ENCODE measurements around the gene ABT1.

Gene ABT1

DNA sequence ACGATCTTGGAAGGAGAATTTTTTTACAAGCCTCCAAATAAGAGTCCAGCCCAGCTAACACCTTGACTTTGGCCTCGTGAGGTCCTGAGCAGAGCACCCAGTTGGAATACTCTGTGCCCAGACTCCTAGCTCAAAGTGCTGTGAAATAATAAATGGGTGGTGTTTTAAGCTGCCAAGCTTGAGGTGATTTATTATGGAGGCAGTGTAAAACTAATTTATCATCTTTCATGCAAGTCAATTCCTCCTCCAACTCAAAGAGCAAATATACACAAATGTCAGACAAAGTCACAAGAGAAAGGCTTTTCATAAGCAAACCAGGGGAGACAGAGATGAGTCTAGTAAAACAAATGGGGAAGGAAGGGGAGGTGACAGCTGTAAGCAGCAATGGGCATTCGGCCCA is 12.7 kb downstream of the ABT1 start:
- CTCF ChIA-PET: interaction anchor here (1.1 to 2.6 kb wide), 3 partner anchors 12 to 518 kb away, joined by 3 to 12 read pairs (median 3); no protein-coding TSS in a partner anchor
- no peak for DNase-seq (ENCODE audit: extremely low spot score)
- POLR2A ChIA-PET: no interaction called here
- no peak for TF ChIP-seq CTCF (IDR thresholded peaks at IDR 0.05; ENCODE audit: control extremely low read depth, extremely low read depth, low read depth, missing control alignments)

- CTCF ChIA-PET: interaction anchor here (1.1 to 1.2 kb wide), 2 partner anchors 15 to 467 kb away, joined by 3 to 5 read pairs; no protein-coding TSS in a partner anchor
These were observed 14.8 kb downstream of the ABT1 start for GRCh38 chr6:26611599-26611998.

DNA sequence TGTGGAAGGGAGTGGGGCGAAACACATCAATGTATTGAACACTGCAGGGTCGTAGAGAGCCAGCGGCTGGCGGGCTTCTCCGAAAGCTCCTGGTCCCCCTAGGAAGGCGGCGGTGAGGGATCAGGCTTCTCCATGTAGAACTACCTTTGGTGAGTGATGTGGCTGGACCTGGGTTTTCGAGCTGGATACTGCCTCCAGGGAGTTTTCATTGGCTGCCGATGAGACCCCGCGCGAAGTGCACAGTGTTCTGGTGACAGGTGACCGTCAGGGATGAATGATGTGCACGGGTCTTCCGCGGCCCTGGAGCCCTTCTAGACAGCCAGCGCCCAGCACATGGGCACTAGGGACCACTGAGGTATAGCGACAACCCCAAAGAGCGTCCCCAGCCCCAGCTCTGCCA is 16.4 kb downstream of the ABT1 start:
- POLR2A ChIA-PET: no interaction called here
- CTCF ChIA-PET: interaction anchor here (1.0 kb wide), 1 partner anchor 36 kb away, joined by 3 read pairs; no protein-coding TSS in a partner anchor
- no peak for DNase-seq (ENCODE audit: extremely low spot score)
- no peak for TF ChIP-seq CTCF (IDR thresholded peaks at IDR 0.05; ENCODE audit: control extremely low read depth, extremely low read depth, low read depth, missing control alignments)

More at GRCh38 chr6:26611599-26611998, 14.8 kb downstream of the ABT1 start:
- TF ChIP-seq CTCF (IDR thresholded peaks at IDR 0.05; ENCODE audit: control extremely low read depth, extremely low read depth, low read depth, missing control alignments): no peak
- DNase-seq (ENCODE audit: extremely low spot score): no peak
- POLR2A ChIA-PET: no interaction called here

DNA sequence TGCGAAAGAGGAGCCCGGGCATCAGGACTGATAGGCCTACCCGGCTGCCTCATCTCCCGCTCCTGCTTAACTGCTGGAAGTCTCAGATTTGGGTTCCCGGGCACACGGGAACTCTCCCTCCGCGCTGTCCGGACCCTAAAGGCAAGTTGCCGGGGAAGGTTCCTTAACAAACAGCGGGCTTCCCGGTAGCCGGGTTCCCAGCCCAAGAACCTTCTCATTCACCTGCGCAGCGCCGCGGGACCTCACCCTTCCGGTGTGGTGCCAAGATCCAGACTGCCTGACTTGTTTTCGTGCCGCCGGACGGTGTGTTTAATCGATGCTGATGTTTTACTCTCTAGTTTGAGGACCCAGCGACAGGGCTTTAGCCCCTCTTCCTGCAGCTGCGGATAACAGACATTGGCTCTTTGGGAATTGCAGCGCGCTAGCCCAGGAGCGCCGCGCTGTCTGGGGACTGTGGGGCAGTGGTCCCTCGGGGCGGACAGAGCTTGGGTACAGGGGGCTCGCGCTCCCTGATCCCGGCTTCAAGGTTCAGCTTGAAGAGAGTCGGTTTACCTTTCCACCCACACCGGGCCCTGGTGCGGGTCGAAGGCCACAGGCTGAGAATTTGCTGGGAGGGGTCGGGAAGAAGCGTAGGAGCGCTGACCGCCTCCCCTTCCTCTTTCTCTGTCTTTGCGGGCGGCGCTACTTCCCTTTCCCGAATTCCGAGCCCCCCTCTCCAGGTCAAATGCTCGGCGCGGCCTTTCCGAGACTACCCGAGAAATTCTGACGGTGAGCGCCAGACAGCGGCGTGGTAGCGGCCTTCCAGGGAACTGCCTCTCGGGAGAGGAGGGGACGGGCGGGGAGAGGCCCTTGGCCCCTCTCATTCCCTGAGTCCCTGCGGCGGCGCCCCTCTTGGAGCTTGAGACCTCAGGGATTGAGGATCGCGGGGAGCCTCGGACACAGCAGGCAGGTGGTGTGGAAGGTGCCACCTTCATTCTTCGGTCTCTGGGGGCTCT is 17.2 kb downstream of the ABT1 start:
- CTCF ChIA-PET: no interaction called here
- no peak for TF ChIP-seq CTCF (IDR thresholded peaks at IDR 0.05; ENCODE audit: control extremely low read depth, extremely low read depth, low read depth, missing control alignments)
- POLR2A ChIA-PET: no interaction called here
- no peak for DNase-seq (ENCODE audit: extremely low spot score)

DNA sequence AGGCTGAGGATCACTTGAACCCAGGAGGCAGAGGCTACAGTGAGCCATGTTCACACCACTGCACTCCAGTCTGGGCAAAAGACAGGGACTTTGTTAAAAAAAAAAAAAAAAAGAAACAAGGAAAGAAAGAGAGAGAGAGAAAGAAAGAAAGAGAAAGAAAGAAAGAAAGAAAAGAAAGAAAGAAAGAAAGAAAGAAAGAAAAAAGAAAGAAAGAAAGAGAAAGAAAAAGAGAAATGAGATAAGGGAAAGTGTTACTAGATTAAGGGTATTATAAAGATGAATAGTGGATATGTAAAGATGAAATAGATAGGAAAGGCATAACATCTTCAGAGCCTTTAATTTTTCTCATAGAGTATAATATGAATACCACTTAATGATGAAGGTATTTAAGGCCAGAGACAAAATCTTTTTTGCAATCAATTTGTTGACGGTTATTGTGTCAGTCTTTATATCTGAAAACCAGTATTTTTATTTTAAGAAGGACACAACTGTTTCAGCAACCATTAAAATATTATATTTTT is 26.6 kb downstream of the ABT1 start:
- DNase-seq (ENCODE audit: extremely low spot score): no peak
- CTCF ChIA-PET: no interaction called here
- POLR2A ChIA-PET: no interaction called here
- no peak for TF ChIP-seq CTCF (IDR thresholded peaks at IDR 0.05; ENCODE audit: control extremely low read depth, extremely low read depth, low read depth, missing control alignments)

DNA sequence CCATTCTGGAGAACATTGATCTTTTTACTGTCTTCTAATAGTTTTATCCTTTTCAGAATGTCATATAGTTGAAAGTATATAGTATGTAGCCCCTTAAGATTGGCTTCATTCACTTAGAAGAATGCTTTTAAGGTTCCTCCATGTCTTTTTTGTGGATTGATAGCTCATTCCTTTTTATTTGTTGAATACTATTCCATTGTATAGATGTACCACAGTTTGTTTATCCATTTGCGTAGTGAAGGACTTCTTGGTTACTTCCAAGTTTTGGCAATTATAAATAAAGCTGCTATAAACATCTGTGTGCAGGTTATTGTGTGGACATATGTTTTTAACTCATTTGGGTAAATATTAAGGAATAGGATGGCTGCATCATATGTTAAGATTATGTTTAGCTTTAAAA is 27.8 kb downstream of the ABT1 start:
- POLR2A ChIA-PET: no interaction called here

More for the DNA sequence above, 27.8 kb downstream of the ABT1 start:
- TF ChIP-seq CTCF (IDR thresholded peaks at IDR 0.05; ENCODE audit: control extremely low read depth, extremely low read depth, low read depth, missing control alignments): no peak
- CTCF ChIA-PET: no interaction called here
- no peak for DNase-seq (ENCODE audit: extremely low spot score)

Measured in GM10248 (cell line).